ENCODE results near the gene SERPINE3. TPM values are rescaled to one million over a fixed set of nuclear protein-coding genes. Genes with fewer than 3 reads are reported as not detected.
A peak's percentile ranks its signal among the peaks of the same experiment; 100 is the strongest.

Gene SERPINE3
- total and polyA plus RNA-seq, 7 experiments from 2014 or later, result not detected

DNA sequence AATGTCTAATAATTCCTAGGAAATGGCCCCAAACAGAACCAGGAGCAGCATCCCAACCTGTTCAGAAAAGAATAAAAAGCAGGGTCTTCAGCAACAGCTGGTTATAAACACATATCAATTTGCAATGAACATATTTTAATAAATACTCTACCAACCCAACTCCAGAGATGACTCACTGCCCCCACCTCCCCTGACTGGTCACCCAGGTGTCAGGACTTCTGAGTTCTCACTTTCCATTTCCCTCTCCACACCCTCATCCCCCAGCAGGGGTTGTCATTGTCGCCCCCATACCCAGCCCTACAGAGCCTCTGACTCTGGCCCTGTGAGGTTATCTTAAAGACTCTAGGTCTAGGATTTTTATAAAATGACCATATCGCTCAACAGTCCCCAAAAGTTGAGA lies 6.9 kb downstream of the SERPINE3 start:
- Mint-ChIP-seq H3K4me3 (no peak overlapping the region), H3K4me1 (peaks cover 0 to 2% (median 0%) of the 10 kb centered on the region in 7 donors), H3K36me3 (peaks cover 0 to 16% (median 2%) of the 10 kb centered on the region in 5 donors), H3K9me3 (peaks cover 0 to 3% (median 0%) of the 10 kb centered on the region in 11 donors), H3K27me3 (no peaks in the 10 kb centered on the region), H3K27ac (no peak overlapping the region)
- no peak overlapping the region for H3K4me3 ChIP-seq (ENCODE audit: low read length)
- H3K27me3 ChIP-seq (ENCODE audit: control insufficient read depth in 2 of 2, insufficient read depth in 2 of 2, low read length in 2 of 2), result no peaks in the 10 kb centered on the region
- intact Hi-C loops (cut with micrococcal nuclease), result no loop called here
- H3K36me3 ChIP-seq (ENCODE audit: control insufficient read depth in 2 of 3, insufficient read depth in 3 of 3, low read length in 3 of 3), result no peaks in the 10 kb centered on the region
- H3K4me1 ChIP-seq (ENCODE audit: control insufficient read depth in 2 of 2, insufficient read depth in 2 of 2, low read length in 2 of 2), result no peaks in the 10 kb centered on the region
- POLR2A ChIA-PET, result no interaction called here
- no peaks in the 10 kb centered on the region for H3K9me3 ChIP-seq (ENCODE audit: control insufficient read depth in 2 of 3, low read length in 3 of 3)
- no peak for DNase-seq
- no peak for ATAC-seq
- CTCF ChIA-PET, result no interaction called here
- no peak overlapping the region for H3K27ac ChIP-seq (ENCODE audit: low read depth, low read length)

- no peaks in the 10 kb centered on the region for H3K4me1 Mint-ChIP-seq
- POLR2A ChIA-PET, result no interaction called here
- intact Hi-C loops (cut with micrococcal nuclease), result no loop called here
- DNase-seq (no peak), ATAC-seq (no peak)
- no peaks in the 10 kb centered on the region for H3K9me3 ChIP-seq (ENCODE audit: control insufficient read depth in 2 of 3, low read length in 3 of 3)
- H3K4me3 Mint-ChIP-seq, result no peak overlapping the region
- H3K27me3 Mint-ChIP-seq, result no peaks in the 10 kb centered on the region
- H3K4me1 ChIP-seq (ENCODE audit: control insufficient read depth in 2 of 2, insufficient read depth in 2 of 2, low read length in 2 of 2), result no peaks in the 10 kb centered on the region
- no peak overlapping the region for H3K4me3 ChIP-seq (ENCODE audit: low read length)
- CTCF ChIA-PET, result no interaction called here
- H3K27ac ChIP-seq (ENCODE audit: low read depth, low read length), result no peak overlapping the region
- peak overlapping the region in 1 of 9 donors; percentile 28 for H3K27ac Mint-ChIP-seq
- H3K27me3 ChIP-seq (ENCODE audit: control insufficient read depth in 2 of 2, insufficient read depth in 2 of 2, low read length in 2 of 2), result no peaks in the 10 kb centered on the region
- H3K36me3 Mint-ChIP-seq, result peaks cover 0 to 22% (median 4%) of the 10 kb centered on the region in 5 donors
- H3K9me3 Mint-ChIP-seq, result peaks cover 0 to 3% (median 0%) of the 10 kb centered on the region in 11 donors
- no peaks in the 10 kb centered on the region for H3K36me3 ChIP-seq (ENCODE audit: control insufficient read depth in 2 of 3, insufficient read depth in 3 of 3, low read length in 3 of 3)
Measured at GRCh38 chr13:51347099-51347498, 7.6 kb downstream of the SERPINE3 start.

DNA sequence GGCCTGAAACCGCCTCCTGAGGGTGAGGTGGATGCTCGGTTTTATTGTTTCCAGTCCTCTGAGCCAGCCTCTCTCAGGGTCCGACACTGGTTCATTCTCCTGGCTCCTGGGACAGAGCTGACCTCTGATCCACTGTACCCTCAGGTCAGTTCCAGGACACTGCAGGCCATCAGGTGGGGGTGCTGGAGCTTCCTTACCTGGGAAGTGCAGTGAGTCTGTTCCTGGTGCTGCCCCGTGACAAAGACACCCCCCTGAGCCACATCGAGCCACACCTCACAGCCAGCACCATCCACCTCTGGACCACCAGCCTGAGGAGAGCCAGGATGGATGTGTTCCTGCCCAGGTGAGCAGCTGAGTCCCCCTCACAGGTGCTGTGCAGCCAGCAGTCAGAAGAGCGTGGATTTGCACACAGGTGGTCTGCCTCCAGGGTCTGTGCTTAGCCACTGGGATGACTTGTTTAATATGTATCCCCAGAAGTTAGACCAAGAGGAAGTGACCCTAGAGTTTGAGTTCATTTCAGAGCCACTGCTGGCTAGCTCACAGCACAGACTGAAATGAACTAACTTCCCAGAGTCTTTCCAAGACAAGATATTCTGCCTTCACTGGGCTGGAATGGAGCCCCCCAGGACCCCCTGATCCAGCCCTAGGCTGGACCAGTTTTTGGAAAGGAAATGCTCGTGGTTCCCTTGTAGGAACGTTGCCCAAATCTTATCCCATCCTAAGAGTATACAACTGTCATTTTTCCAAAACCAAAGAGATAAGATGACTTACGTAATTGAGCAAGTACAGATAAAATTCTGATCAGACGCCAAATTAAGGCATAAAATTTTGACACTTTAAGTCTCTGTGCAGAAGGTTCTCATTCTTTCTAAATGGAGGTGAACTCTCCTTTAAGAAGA lies 8.8 kb downstream of the SERPINE3 start:
- no peak for ATAC-seq
- CTCF ChIA-PET, result no interaction called here
- H3K27ac Mint-ChIP-seq, result no peak overlapping the region

GRCh38 chr13:51349016-51349415 lies 9.5 kb downstream of the SERPINE3 start:
- CTCF ChIA-PET, result no interaction called here
- ATAC-seq, result no peak

More for the DNA sequence above, 8.8 kb downstream of the SERPINE3 start:
- H3K4me3 Mint-ChIP-seq, result no peak overlapping the region
- POLR2A ChIA-PET, result no interaction called here
- Histone ChIP-seq H3K9me3 (ENCODE audit: control insufficient read depth in 2 of 3, low read length in 3 of 3) (no peaks in the 10 kb centered on the region), H3K4me3 (ENCODE audit: low read length) (no peak overlapping the region), H3K27me3 (ENCODE audit: control insufficient read depth in 2 of 2, insufficient read depth in 2 of 2, low read length in 2 of 2) (no peaks in the 10 kb centered on the region), H3K36me3 (ENCODE audit: control insufficient read depth in 2 of 3, insufficient read depth in 3 of 3, low read length in 3 of 3) (no peaks in the 10 kb centered on the region), H3K27ac (ENCODE audit: low read depth, low read length) (no peak overlapping the region), H3K4me1 (ENCODE audit: control insufficient read depth in 2 of 2, insufficient read depth in 2 of 2, low read length in 2 of 2) (no peaks in the 10 kb centered on the region)
- H3K4me1 Mint-ChIP-seq, result no peaks in the 10 kb centered on the region
- peaks cover 0 to 29% (median 15%) of the 10 kb centered on the region in 5 donors for H3K36me3 Mint-ChIP-seq
- peaks cover 0 to 4% (median 0%) of the 10 kb centered on the region in 5 donors for H3K27me3 Mint-ChIP-seq
- intact Hi-C loops (cut with micrococcal nuclease), result no loop called here
- H3K9me3 Mint-ChIP-seq, result peaks cover 0 to 3% (median 0%) of the 10 kb centered on the region in 11 donors
- DNase-seq, result no peak

GRCh38 chr13:51355217-51355616 lies 15.7 kb downstream of the SERPINE3 start:
- Histone ChIP-seq H3K27ac (ENCODE audit: low read depth, low read length) (no peak overlapping the region), H3K4me3 (ENCODE audit: low read length) (no peak overlapping the region), H3K36me3 (ENCODE audit: control insufficient read depth in 2 of 3, insufficient read depth in 3 of 3, low read length in 3 of 3) (no peaks in the 10 kb centered on the region), H3K4me1 (ENCODE audit: control insufficient read depth in 2 of 2, insufficient read depth in 2 of 2, low read length in 2 of 2) (no peaks in the 10 kb centered on the region), H3K9me3 (ENCODE audit: control insufficient read depth in 2 of 3, low read length in 3 of 3) (no peaks in the 10 kb centered on the region), H3K27me3 (ENCODE audit: control insufficient read depth in 2 of 2, insufficient read depth in 2 of 2, low read length in 2 of 2) (no peaks in the 10 kb centered on the region)
- Mint-ChIP-seq H3K9me3 (peaks cover 0 to 3% (median 0%) of the 10 kb centered on the region in 11 donors), H3K4me1 (no peaks in the 10 kb centered on the region), H3K36me3 (peaks cover 0 to 35% (median 15%) of the 10 kb centered on the region in 5 donors), H3K27ac (peak overlapping the region in 1 of 9 donors; percentile 52), H3K4me3 (no peak overlapping the region), H3K27me3 (peaks cover 0 to 4% (median 0%) of the 10 kb centered on the region in 5 donors)
- CTCF ChIA-PET, result no interaction called here
- POLR2A ChIA-PET, result no interaction called here
- DNase-seq (no peak), ATAC-seq (no peak)
- intact Hi-C loops (cut with micrococcal nuclease), result no loop called here

More at GRCh38 chr13:51349016-51349415, 9.5 kb downstream of the SERPINE3 start:
- Mint-ChIP-seq H3K36me3 (peaks cover 0 to 29% (median 15%) of the 10 kb centered on the region in 5 donors), H3K27me3 (peaks cover 0 to 4% (median 0%) of the 10 kb centered on the region in 5 donors), H3K27ac (no peak overlapping the region), H3K4me3 (no peak overlapping the region), H3K4me1 (no peaks in the 10 kb centered on the region), H3K9me3 (peaks cover 0 to 3% (median 0%) of the 10 kb centered on the region in 11 donors)
- Histone ChIP-seq H3K27me3 (ENCODE audit: control insufficient read depth in 2 of 2, insufficient read depth in 2 of 2, low read length in 2 of 2) (no peaks in the 10 kb centered on the region), H3K4me3 (ENCODE audit: low read length) (no peak overlapping the region), H3K36me3 (ENCODE audit: control insufficient read depth in 2 of 3, insufficient read depth in 3 of 3, low read length in 3 of 3) (no peaks in the 10 kb centered on the region), H3K4me1 (ENCODE audit: control insufficient read depth in 2 of 2, insufficient read depth in 2 of 2, low read length in 2 of 2) (no peaks in the 10 kb centered on the region), H3K9me3 (ENCODE audit: control insufficient read depth in 2 of 3, low read length in 3 of 3) (no peaks in the 10 kb centered on the region), H3K27ac (ENCODE audit: low read depth, low read length) (no peak overlapping the region)
- intact Hi-C loops (cut with micrococcal nuclease), result no loop called here
- POLR2A ChIA-PET, result no interaction called here
- DNase-seq, result no peak

- H3K36me3 ChIP-seq (ENCODE audit: control insufficient read depth in 2 of 3, insufficient read depth in 3 of 3, low read length in 3 of 3), result no peaks in the 10 kb centered on the region
- H3K9me3 Mint-ChIP-seq, result no peaks in the 10 kb centered on the region
- ATAC-seq, result no peak
- ChIA-PET CTCF (no interaction called here), POLR2A (interaction anchor here (1.2 kb wide), 1 partner anchor 95 kb away, joined by 3 read pairs; no protein-coding TSS in a partner anchor)
- H3K4me1 Mint-ChIP-seq, result no peaks in the 10 kb centered on the region
- no peaks in the 10 kb centered on the region for H3K27me3 ChIP-seq (ENCODE audit: control insufficient read depth in 2 of 2, insufficient read depth in 2 of 2, low read length in 2 of 2)
- no peak overlapping the region for H3K27ac Mint-ChIP-seq
- H3K4me3 Mint-ChIP-seq, result no peak overlapping the region
- H3K9me3 ChIP-seq (ENCODE audit: control insufficient read depth in 2 of 3, low read length in 3 of 3), result no peaks in the 10 kb centered on the region
- DNase-seq, result no peak
- H3K4me1 ChIP-seq (ENCODE audit: control insufficient read depth in 2 of 2, insufficient read depth in 2 of 2, low read length in 2 of 2), result no peaks in the 10 kb centered on the region
- no peak overlapping the region for H3K27ac ChIP-seq (ENCODE audit: low read depth, low read length)
- intact Hi-C loops (cut with micrococcal nuclease), result no loop called here
- no peak overlapping the region for H3K4me3 ChIP-seq (ENCODE audit: low read length)
- H3K27me3 Mint-ChIP-seq, result no peaks in the 10 kb centered on the region
- peaks cover 0 to 30% (median 5%) of the 10 kb centered on the region in 5 donors for H3K36me3 Mint-ChIP-seq
Measured at GRCh38 chr13:51357928-51358595, 18.6 kb downstream of the SERPINE3 start.

Measured in naive thymus-derived CD4-positive, alpha-beta T cell (primary cell).